ENCODE data around the gene LHFPL6.

DNA sequence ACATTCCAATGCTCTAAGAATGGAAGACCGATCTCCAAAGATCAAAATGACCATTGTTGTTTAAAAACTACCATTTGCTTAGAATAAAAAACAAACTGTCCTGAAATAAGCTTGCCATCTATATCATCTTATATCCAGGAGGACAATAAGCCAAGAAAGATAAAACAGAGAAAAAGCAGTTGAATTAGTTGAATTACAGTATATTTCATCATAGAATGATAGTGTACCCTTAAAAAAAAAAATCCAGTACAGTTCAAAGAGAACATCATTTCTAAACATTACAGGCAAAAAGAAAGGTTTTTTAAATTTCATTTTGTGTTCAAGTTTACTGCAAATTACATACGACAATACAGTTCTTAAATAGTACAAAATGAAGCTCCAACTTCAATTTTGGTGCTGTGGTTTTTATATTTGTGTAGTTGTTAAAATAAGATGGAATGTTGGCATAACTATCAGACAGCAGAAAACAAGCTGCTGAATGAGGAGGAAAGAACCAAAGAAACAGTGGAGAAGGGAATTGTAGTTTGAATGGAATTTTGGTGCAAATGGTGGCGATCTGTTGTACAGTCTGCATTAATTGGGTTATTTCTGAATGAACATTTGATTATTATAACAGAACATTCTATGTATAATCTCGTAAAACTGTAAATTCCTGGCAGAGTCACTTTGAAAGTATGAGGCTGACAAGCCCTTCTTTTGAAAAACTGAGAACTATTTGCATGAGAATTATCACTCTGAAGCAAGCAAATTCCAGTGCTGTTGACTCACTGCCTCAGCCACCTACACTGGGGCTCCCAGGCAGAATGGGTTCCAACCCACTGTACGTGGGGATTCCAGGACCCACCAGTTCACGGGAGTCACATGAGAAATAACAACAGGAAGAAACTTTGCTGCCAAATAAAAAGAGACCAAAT, 37.7 kb downstream of the LHFPL6 start:
- TF ChIP-seq SIN3A (IDR thresholded peaks at IDR 0.05; ENCODE audit: borderline replicate concordance, insufficient read depth, low read length) (no peak), POLR2AphosphoS5 (IDR thresholded peaks at IDR 0.05; ENCODE audit: low read depth, low read length) (no peak), TAF1 (IDR thresholded peaks at IDR 0.05; ENCODE audit: borderline replicate concordance, insufficient read depth, low read length) (no peak), FOXP2 (optimal IDR thresholded peaks at IDR 0.05; ENCODE audit: borderline replicate concordance, extremely low read depth, extremely low read length, insufficient read depth) (no peak)
- TF ChIP-seq, protein P1, sequence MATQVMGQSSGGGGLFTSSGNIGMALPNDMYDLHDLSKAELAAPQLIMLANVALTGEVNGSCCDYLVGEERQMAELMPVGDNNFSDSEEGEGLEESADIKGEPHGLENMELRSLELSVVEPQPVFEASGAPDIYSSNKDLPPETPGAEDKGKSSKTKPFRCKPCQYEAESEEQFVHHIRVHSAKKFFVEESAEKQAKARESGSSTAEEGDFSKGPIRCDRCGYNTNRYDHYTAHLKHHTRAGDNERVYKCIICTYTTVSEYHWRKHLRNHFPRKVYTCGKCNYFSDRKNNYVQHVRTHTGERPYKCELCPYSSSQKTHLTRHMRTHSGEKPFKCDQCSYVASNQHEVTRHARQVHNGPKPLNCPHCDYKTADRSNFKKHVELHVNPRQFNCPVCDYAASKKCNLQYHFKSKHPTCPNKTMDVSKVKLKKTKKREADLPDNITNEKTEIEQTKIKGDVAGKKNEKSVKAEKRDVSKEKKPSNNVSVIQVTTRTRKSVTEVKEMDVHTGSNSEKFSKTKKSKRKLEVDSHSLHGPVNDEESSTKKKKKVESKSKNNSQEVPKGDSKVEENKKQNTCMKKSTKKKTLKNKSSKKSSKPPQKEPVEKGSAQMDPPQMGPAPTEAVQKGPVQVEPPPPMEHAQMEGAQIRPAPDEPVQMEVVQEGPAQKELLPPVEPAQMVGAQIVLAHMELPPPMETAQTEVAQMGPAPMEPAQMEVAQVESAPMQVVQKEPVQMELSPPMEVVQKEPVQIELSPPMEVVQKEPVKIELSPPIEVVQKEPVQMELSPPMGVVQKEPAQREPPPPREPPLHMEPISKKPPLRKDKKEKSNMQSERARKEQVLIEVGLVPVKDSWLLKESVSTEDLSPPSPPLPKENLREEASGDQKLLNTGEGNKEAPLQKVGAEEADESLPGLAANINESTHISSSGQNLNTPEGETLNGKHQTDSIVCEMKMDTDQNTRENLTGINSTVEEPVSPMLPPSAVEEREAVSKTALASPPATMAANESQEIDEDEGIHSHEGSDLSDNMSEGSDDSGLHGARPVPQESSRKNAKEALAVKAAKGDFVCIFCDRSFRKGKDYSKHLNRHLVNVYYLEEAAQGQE (IDR thresholded peaks at IDR 0.05; ENCODE audit: insufficient read depth in 1 of 2, low read depth in 2 of 2, low read length in 2 of 2) = no peak
